WTC11 (cell line): Measurements from ENCODE around the gene ZNF557. TPM values are rescaled to one million over a fixed set of nuclear protein-coding genes. Genes with fewer than 3 reads are reported as not detected.

ENCODE experiments used
- ATAC-seq: fragments of 200-7000 bp; cut with Tn5 transposase; 2 replicates; pipeline ENCODE4 v1.10.0; 2021; ENCODE audit warnings: mild to moderate bottlenecking, moderate library complexity
- CTCF ChIA-PET: fragments of 300-600 bp; sonication (Branson Sonifier 250); formaldehyde crosslinking; loops from one replicate; lab custom pipeline; 2021; ENCODE audit warnings: antibody characterized with exemption; lab: Charles Lee
- POLR2A ChIA-PET: fragments of 350-600 bp; sonication (Branson Sonifier 250); formaldehyde crosslinking; loops from one replicate; lab custom pipeline; 2021; ENCODE audit warnings: antibody characterized with exemption; lab: Charles Lee
- DNase-seq: peaks from one replicate; pipeline ENCODE4 v3.0.0; 2021; ENCODE audit warnings: low spot score
- H3K27ac Mint-ChIP-seq: 2 replicates; pipeline ENCODE4 v1.8.0; 2021; ENCODE audit warnings: mixed read lengths
- H3K27me3 Mint-ChIP-seq: 2 replicates; pipeline ENCODE4 v1.8.0; 2021; ENCODE audit warnings: low read depth, mild to moderate bottlenecking, moderate library complexity, mixed read lengths
- H3K36me3 Mint-ChIP-seq: 2 replicates; pipeline ENCODE4 v1.8.0; 2021; ENCODE audit warnings: mixed read lengths
- H3K4me1 Mint-ChIP-seq: 2 replicates; pipeline ENCODE4 v1.8.0; 2022; ENCODE audit warnings: mixed read lengths
- H3K4me3 Mint-ChIP-seq: 2 replicates; pipeline ENCODE4 v1.8.0; 2021; ENCODE audit warnings: mild to moderate bottlenecking, moderate library complexity, mixed read lengths
- H3K9me3 Mint-ChIP-seq: 2 replicates; pipeline ENCODE4 v1.8.0; 2021; ENCODE audit warnings: mixed read lengths
- CREM ChIP-seq: sonication (generic); formaldehyde crosslinking; IDR thresholded peaks from 2 replicates; pipeline ENCODE4 v1.8.1; 2022; ENCODE audit warnings: mild to moderate bottlenecking, missing genetic modification reagents, moderate library complexity
- E2F4 ChIP-seq: sonication (generic); formaldehyde crosslinking; IDR thresholded peaks from 2 replicates; pipeline ENCODE4 v1.8.1; 2022; ENCODE audit warnings: low read depth, mild to moderate bottlenecking, moderate library complexity, missing genetic modification reagents, borderline replicate concordance
- ESRRA ChIP-seq: sonication (generic); formaldehyde crosslinking; IDR thresholded peaks from 2 replicates; pipeline ENCODE4 v1.8.1; 2022; ENCODE audit warnings: mild to moderate bottlenecking, missing genetic modification reagents, borderline replicate concordance
- FOXJ3 ChIP-seq: sonication (generic); formaldehyde crosslinking; IDR thresholded peaks from 2 replicates; pipeline ENCODE4 v1.9.0; 2021; ENCODE audit warnings: missing genetic modification reagents, mild to moderate bottlenecking, borderline replicate concordance
- MYBL2 ChIP-seq: sonication (generic); formaldehyde crosslinking; IDR thresholded peaks from 2 replicates; pipeline ENCODE4 v1.8.1; 2023; ENCODE audit warnings: mild to moderate bottlenecking, moderate library complexity, missing genetic modification reagents
- OVOL2 ChIP-seq: fragments of 250-450 bp; sonication (Bioruptor Pico); IDR thresholded peaks from 2 replicates; pipeline ENCODE4 v1.9.0; 2021; ENCODE audit warnings: mild to moderate bottlenecking, borderline replicate concordance
- RELA ChIP-seq: sonication (generic); formaldehyde crosslinking; IDR thresholded peaks from 2 replicates; pipeline ENCODE4 v1.8.1; 2022; ENCODE audit warnings: missing genetic modification reagents, mild to moderate bottlenecking, borderline replicate concordance
- RORB ChIP-seq: fragments of 250-450 bp; sonication (Bioruptor Pico); IDR thresholded peaks from 2 replicates; pipeline ENCODE4 v1.9.0; 2021; ENCODE audit warnings: mild to moderate bottlenecking
- SOX15 ChIP-seq: fragments of 250-450 bp; sonication (Bioruptor Pico); IDR thresholded peaks from 2 replicates; pipeline ENCODE4 v1.9.0; 2021; ENCODE audit warnings: mild to moderate bottlenecking
- STAT6 ChIP-seq: sonication (generic); formaldehyde crosslinking; conservative IDR thresholded peaks from 2 replicates; pipeline ENCODE4 v1.8.1; 2023; ENCODE audit warnings: mild to moderate bottlenecking, low read depth, missing genetic modification reagents, moderate library complexity
- TP53 ChIP-seq: sonication (generic); formaldehyde crosslinking; IDR thresholded peaks from 2 replicates; pipeline ENCODE4 v1.8.1; 2023; ENCODE audit warnings: mild to moderate bottlenecking, missing genetic modification reagents
- ZNF138 ChIP-seq: sonication (generic); formaldehyde crosslinking; conservative IDR thresholded peaks from 2 replicates; pipeline ENCODE4 v1.8.1; 2022; ENCODE audit warnings: mild to moderate bottlenecking, moderate library complexity, missing genetic modification reagents
- ZNF263 ChIP-seq: sonication (generic); formaldehyde crosslinking; IDR thresholded peaks from 2 replicates; pipeline ENCODE4 v1.8.1; 2022; ENCODE audit warnings: low read depth, mild to moderate bottlenecking, moderate library complexity, missing genetic modification reagents
- ZNF532 ChIP-seq: fragments of 250-450 bp; sonication (Bioruptor Pico); IDR thresholded peaks from 2 replicates; pipeline ENCODE4 v1.9.0; 2021; ENCODE audit warnings: mild to moderate bottlenecking, borderline replicate concordance
- ZNF671 ChIP-seq: fragments of 250-450 bp; sonication (Bioruptor Pico); IDR thresholded peaks from 2 replicates; pipeline ENCODE4 v1.8.0; 2021; ENCODE audit warnings: mild to moderate bottlenecking
- total RNA-seq: library from RNA; stranded (reverse); gene quantifications from 3 replicates; pipeline ENCODE4 v1.2.3, GENCODE V29; 2021
- TF ChIP-seq, protein P1 (sequence below): sonication (generic); formaldehyde crosslinking; conservative IDR thresholded peaks from 2 replicates; pipeline ENCODE4 v1.8.1; 2022; ENCODE audit warnings: mild to moderate bottlenecking, missing genetic modification reagents
- TF ChIP-seq, protein P2 (sequence below): sonication (generic); formaldehyde crosslinking; IDR thresholded peaks from 2 replicates; pipeline ENCODE4 v1.8.0; 2022; ENCODE audit warnings: mild to moderate bottlenecking, missing genetic modification reagents
- TF ChIP-seq, protein P3 (sequence below): sonication (generic); formaldehyde crosslinking; IDR thresholded peaks from 2 replicates; pipeline ENCODE4 v1.8.1; 2023; ENCODE audit warnings: mild to moderate bottlenecking, missing genetic modification reagents, borderline replicate concordance

Gene ZNF557
- total RNA-seq, 1 experiment from 2014 or later: 6.7 TPM

- ChIA-PET POLR2A (no interaction called here), CTCF (interaction anchor here (1.6 kb wide), 1 partner anchor 239 kb away, joined by 3 read pairs; no protein-coding TSS in a partner anchor)
- no peak for ATAC-seq
- TF ChIP-seq MYBL2 (CRISPR knock-in tag) (no peak), ZNF671 (CRISPR knock-in tag) (no peak), RORB (CRISPR knock-in tag) (no peak), OVOL2 (no peak), STAT6 (CRISPR knock-in tag) (no peak), FOXJ3 (CRISPR knock-in tag) (no peak), ESRRA (CRISPR knock-in tag) (no peak), SOX15 (CRISPR knock-in tag) (no peak), E2F4 (CRISPR knock-in tag) (no peak), CREM (no peak), ZNF138 (no peak), RELA (no peak), TP53 (CRISPR knock-in tag) (no peak), ZNF532 (CRISPR knock-in tag) (no peak), ZNF263 (CRISPR knock-in tag) (no peak)
- TF ChIP-seq, protein P1, sequence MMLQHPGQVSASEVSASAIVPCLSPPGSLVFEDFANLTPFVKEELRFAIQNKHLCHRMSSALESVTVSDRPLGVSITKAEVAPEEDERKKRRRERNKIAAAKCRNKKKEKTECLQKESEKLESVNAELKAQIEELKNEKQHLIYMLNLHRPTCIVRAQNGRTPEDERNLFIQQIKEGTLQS (CRISPR knock-in tag): no peak
- TF ChIP-seq, protein P2, sequence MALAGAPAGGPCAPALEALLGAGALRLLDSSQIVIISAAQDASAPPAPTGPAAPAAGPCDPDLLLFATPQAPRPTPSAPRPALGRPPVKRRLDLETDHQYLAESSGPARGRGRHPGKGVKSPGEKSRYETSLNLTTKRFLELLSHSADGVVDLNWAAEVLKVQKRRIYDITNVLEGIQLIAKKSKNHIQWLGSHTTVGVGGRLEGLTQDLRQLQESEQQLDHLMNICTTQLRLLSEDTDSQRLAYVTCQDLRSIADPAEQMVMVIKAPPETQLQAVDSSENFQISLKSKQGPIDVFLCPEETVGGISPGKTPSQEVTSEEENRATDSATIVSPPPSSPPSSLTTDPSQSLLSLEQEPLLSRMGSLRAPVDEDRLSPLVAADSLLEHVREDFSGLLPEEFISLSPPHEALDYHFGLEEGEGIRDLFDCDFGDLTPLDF (CRISPR knock-in tag): no peak
- TF ChIP-seq, protein P3, sequence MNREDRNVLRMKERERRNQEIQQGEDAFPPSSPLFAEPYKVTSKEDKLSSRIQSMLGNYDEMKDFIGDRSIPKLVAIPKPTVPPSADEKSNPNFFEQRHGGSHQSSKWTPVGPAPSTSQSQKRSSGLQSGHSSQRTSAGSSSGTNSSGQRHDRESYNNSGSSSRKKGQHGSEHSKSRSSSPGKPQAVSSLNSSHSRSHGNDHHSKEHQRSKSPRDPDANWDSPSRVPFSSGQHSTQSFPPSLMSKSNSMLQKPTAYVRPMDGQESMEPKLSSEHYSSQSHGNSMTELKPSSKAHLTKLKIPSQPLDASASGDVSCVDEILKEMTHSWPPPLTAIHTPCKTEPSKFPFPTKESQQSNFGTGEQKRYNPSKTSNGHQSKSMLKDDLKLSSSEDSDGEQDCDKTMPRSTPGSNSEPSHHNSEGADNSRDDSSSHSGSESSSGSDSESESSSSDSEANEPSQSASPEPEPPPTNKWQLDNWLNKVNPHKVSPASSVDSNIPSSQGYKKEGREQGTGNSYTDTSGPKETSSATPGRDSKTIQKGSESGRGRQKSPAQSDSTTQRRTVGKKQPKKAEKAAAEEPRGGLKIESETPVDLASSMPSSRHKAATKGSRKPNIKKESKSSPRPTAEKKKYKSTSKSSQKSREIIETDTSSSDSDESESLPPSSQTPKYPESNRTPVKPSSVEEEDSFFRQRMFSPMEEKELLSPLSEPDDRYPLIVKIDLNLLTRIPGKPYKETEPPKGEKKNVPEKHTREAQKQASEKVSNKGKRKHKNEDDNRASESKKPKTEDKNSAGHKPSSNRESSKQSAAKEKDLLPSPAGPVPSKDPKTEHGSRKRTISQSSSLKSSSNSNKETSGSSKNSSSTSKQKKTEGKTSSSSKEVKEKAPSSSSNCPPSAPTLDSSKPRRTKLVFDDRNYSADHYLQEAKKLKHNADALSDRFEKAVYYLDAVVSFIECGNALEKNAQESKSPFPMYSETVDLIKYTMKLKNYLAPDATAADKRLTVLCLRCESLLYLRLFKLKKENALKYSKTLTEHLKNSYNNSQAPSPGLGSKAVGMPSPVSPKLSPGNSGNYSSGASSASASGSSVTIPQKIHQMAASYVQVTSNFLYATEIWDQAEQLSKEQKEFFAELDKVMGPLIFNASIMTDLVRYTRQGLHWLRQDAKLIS (CRISPR knock-in tag): no peak
- DNase-seq: no peak
- H3K4me3 Mint-ChIP-seq: no peak overlapping the region
- H3K9me3 Mint-ChIP-seq: peaks cover 29% of the 10 kb centered on the region
- H3K4me1 Mint-ChIP-seq: no peaks in the 10 kb centered on the region
- no peaks in the 10 kb centered on the region for H3K27me3 Mint-ChIP-seq
- no peak overlapping the region for H3K27ac Mint-ChIP-seq
- peaks cover 38% of the 10 kb centered on the region for H3K36me3 Mint-ChIP-seq
These were observed 46.2 kb downstream of the ZNF557 start for GRCh38 chr19:7115721-7116120.
